Suprapubic skin (tissue), 4 donors: ENCODE data around the gene PSPH. TPM values are rescaled to one million over a fixed set of nuclear protein-coding genes. Genes with fewer than 3 reads are reported as not detected.
A peak's percentile ranks its signal among the peaks of the same experiment; 100 is the strongest.
"Not testable (repeated sequence)": the region's sequence is repeated elsewhere in the genome, so short reads cannot be mapped to it uniquely, and the experiment has no call there.

Experiments
- DNase-seq, 2 donors: peaks; one replicate each; pipeline ENCODE4 v3.0.0-alpha.2; 2019; ENCODE audit warnings: low spot score in 2 of 2
- H3K27ac ChIP-seq: fragments of 200-600 bp; sonication (generic); one replicate; pipeline ENCODE4 v1.5.1; 2019
- H3K27me3 ChIP-seq: fragments of 200-600 bp; sonication (generic); one replicate; pipeline ENCODE4 v1.5.1; 2019
- H3K36me3 ChIP-seq: fragments of 200-600 bp; sonication (generic); one replicate; pipeline ENCODE4 v1.5.1; 2019
- H3K4me1 ChIP-seq: fragments of 200-600 bp; sonication (generic); one replicate; pipeline ENCODE4 v1.5.1; 2019
- H3K4me3 ChIP-seq: fragments of 200-600 bp; sonication (generic); one replicate; pipeline ENCODE4 v1.5.1; 2019; ENCODE audit warnings: mild to moderate bottlenecking
- H3K9me3 ChIP-seq: fragments of 200-600 bp; sonication (generic); one replicate; pipeline ENCODE4 v1.5.1; 2019
- EP300 ChIP-seq: sonication (generic); formaldehyde crosslinking; IDR thresholded peaks from one replicate; pipeline ENCODE4 v1.6.1; 2017; ENCODE audit warnings: antibody characterized with exemption
- POLR2A ChIP-seq, 2 donors: fragments of 450-650 bp; IDR thresholded peaks; one replicate each; pipeline ENCODE4 v1.6.1; 2017; ENCODE audit warnings: antibody characterized with exemption in 2 of 2, mild to moderate bottlenecking in 2 of 2, moderate library complexity in 2 of 2
- POLR2AphosphoS5 ChIP-seq, 3 donors: sonication (generic); formaldehyde crosslinking; IDR thresholded peaks; one replicate each; pipeline ENCODE4 v1.6.1; 2017; ENCODE audit warnings: antibody characterized with exemption in 3 of 3
- WGBS: methylation state at CpG from one replicate; pipeline ENCODE4 v1.1.5; 2018; 5-methylcytosine and 5-hydroxymethylcytosine counted together
- total RNA-seq, 4 donors: library from RNA; depleted of rRNA; stranded (reverse); fragments of >200 nt; gene quantifications; one replicate each; pipeline ENCODE4 v1.1.0, GENCODE V29; 2016
- TF ChIP-seq, protein P1 (sequence below), 2 donors: fragments of 200-600 bp in 1 of 2; fragments of 450-650 bp in 1 of 2; sonication (generic) in 1 of 2; IDR thresholded peaks; one replicate each; pipeline ENCODE4 v1.5.1; 2016 to 2019; ENCODE audit warnings: antibody characterized with exemption in 2 of 2, mild to moderate bottlenecking in 1 of 2, moderate library complexity in 1 of 2

Gene PSPH
- total RNA-seq, 4 donors from 2014 or later, result 4.1 to 19.2 (median 14.1) TPM

DNA sequence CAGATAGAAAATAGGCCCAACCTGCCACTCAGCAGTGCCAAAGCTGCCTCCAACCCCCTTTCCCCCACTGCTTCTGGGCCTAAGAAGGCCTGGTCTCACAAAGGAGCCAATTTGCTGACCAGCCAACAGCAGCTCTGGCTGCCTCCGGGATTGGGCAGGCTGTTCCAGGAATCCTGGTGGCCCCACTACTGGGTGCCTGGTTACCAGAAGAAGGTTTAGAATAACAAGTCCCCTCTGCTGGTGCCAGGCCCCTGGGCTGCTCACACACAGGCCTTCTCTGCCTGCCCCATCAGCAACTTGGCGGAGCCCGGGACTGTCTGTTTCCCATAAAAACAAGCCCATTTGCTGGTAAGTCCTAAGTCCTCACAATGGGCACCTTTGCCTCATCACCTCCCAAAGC is 40.3 kb upstream of the PSPH start:
- no peak for DNase-seq
- H3K4me3 ChIP-seq, result no peak overlapping the region
- WGBS, result 51% methylated on average over 3 of the region's 3 CpGs
- no peaks in the 10 kb centered on the region for H3K27me3 ChIP-seq
- peaks cover 20% of the 10 kb centered on the region for H3K4me1 ChIP-seq
- TF ChIP-seq EP300 (no peak), POLR2AphosphoS5 (IDR thresholded peaks at IDR 0.05) (no peak), POLR2A (IDR thresholded peaks at IDR 0.05) (no peak)
- TF ChIP-seq, protein P1, sequence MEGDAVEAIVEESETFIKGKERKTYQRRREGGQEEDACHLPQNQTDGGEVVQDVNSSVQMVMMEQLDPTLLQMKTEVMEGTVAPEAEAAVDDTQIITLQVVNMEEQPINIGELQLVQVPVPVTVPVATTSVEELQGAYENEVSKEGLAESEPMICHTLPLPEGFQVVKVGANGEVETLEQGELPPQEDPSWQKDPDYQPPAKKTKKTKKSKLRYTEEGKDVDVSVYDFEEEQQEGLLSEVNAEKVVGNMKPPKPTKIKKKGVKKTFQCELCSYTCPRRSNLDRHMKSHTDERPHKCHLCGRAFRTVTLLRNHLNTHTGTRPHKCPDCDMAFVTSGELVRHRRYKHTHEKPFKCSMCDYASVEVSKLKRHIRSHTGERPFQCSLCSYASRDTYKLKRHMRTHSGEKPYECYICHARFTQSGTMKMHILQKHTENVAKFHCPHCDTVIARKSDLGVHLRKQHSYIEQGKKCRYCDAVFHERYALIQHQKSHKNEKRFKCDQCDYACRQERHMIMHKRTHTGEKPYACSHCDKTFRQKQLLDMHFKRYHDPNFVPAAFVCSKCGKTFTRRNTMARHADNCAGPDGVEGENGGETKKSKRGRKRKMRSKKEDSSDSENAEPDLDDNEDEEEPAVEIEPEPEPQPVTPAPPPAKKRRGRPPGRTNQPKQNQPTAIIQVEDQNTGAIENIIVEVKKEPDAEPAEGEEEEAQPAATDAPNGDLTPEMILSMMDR (IDR thresholded peaks at IDR 0.05), result no peak
- peak overlapping the region; percentile 51 for H3K27ac ChIP-seq
- no peaks in the 10 kb centered on the region for H3K9me3 ChIP-seq
- peaks cover 9% of the 10 kb centered on the region for H3K36me3 ChIP-seq

DNA sequence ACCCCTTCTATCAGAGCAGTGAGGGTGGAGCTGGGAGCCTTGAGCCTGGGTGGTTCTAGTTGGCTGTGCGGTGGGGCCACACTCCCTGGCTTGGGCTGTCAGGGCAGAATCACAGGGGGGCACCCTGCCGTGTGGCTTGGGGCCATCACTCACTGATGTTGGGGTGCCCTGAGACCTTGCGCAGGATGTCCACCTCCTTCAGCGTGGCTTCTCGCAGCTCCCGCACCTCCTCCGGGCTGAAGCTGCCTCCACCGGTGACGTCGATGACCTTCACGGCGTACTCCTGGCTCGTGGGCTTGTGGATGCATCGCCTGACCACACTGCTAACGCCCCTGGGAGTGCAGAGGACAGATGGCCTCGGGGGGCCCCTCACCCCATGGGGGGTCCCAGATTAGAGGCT is 36.2 kb upstream of the PSPH start:
- no peaks in the 10 kb centered on the region for H3K27me3 ChIP-seq
- TF ChIP-seq, protein P1 (IDR thresholded peaks at IDR 0.05), result no peak
- TF ChIP-seq EP300 (no peak), POLR2A (IDR thresholded peaks at IDR 0.05) (no peak), POLR2AphosphoS5 (IDR thresholded peaks at IDR 0.05) (no peak)
- H3K27ac ChIP-seq, result no peak overlapping the region
- no peak overlapping the region for H3K4me3 ChIP-seq
- WGBS, result no CpG with 5 or more reads among the region's 16 CpGs
- H3K36me3 ChIP-seq, result peaks cover 28% of the 10 kb centered on the region
- H3K4me1 ChIP-seq, result peaks cover 19% of the 10 kb centered on the region
- no peaks in the 10 kb centered on the region for H3K9me3 ChIP-seq
- DNase-seq, result no peak

DNA sequence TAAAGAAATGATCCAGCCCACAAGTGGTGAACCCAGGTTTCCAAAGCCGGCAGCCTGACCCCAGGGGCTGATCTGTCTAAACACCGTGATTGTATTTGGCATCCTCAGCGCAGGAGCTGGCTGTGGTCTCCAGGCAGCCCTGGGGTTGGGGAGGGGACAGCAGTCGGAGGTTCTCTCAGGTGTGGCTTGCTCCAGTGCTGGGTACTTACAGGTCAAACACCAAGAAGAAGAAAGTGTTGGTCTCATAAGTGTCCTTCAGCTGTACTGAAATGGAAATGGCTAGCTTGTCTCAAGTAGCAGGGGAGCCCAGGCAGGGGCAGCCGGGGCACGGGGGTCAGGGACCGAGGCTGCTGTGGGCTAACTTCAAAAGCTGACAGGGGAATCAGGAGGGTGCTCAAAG is 35.5 kb upstream of the PSPH start:
- Histone ChIP-seq H3K9me3 (no peaks in the 10 kb centered on the region), H3K4me1 (peaks cover 12% of the 10 kb centered on the region), H3K36me3 (peaks cover 34% of the 10 kb centered on the region), H3K27me3 (no peaks in the 10 kb centered on the region), H3K27ac (no peak overlapping the region), H3K4me3 (no peak overlapping the region)
- TF ChIP-seq POLR2AphosphoS5 (IDR thresholded peaks at IDR 0.05) (no peak), POLR2A (IDR thresholded peaks at IDR 0.05) (no peak), EP300 (no peak)
- TF ChIP-seq, protein P1 (IDR thresholded peaks at IDR 0.05), result no peak
- 86% methylated on average over 6 of the region's 7 CpGs for WGBS
- no peak for DNase-seq

DNA sequence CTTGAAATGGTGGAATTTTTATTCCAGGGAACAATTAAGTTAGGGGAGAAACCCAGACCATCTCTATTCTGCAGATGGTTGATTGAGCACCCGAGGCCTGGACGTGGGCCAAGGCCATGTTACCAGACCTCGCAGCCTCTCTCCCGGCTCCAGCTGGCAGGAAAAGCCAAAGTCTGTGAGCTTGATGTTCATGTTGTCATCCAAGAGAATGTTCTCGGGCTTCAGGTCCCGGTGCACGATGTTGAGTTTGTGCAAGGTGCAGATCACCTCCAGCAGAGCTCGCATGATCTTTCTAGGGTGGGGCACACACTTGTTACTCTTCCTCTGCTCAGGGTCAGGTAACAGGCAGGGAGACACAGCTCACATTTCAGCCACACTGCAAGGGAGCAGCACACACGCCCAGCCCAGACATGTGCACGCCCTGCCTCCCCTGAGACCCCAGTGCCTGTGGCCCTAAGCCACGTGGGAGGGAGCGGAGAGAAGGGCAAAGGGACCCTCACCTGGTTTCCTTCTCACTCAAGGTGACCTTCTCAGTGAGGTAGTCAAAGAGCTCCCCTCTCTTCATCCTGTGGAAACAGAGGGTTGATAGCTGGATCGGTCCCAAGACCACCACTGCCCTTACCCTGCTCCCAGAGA is 32.0 kb upstream of the PSPH start:
- WGBS, result 65% methylated on average over 13 of the region's 13 CpGs
- peaks cover 52% of the 10 kb centered on the region for H3K36me3 ChIP-seq
- DNase-seq, result peak in 1 of 2 donors; percentile 82
- no peaks in the 10 kb centered on the region for H3K27me3 ChIP-seq
- TF ChIP-seq POLR2A (IDR thresholded peaks at IDR 0.05) (no peak), EP300 (no peak), POLR2AphosphoS5 (IDR thresholded peaks at IDR 0.05) (no peak)
- TF ChIP-seq, protein P1 (IDR thresholded peaks at IDR 0.05), result no peak
- no peaks in the 10 kb centered on the region for H3K9me3 ChIP-seq
- H3K4me1 ChIP-seq, result peaks cover 26% of the 10 kb centered on the region
- no peak overlapping the region for H3K27ac ChIP-seq
- H3K4me3 ChIP-seq, result no peak overlapping the region

DNA sequence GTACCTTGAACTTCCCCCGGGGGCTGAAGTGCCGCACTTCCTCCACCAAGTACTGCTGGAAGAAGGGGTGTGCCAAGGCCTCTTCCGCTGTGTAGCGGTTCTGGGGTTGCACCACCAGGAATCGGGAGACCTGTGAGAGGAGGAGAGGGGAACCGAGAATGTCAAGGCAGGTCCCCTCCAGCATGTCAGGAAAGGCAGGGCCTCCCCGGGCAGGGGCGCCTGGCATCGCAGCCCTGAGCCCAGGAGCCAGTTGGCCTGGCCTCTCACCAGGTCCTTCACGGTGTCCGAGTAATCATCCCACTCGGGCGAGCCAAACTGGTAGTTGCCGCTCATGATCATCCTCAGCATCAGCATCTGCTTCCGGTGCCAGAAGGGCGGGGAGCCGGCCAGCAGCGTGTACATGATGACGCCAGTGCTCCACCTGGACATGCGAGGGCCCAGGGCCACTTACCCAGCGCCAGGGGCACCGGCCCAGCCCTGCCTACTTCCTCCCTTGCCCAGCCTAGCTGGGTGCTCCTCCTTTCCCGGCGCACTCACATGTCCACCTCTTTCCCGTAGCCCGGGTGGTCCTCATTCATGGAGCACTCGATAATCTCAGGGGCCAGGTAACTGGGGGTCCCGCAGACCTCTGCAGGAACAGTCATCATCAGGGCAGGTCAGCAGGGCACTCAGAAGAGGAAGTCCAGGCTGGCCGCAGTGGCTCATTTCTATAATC is 30.5 kb upstream of the PSPH start:
- TF ChIP-seq, protein P1 (IDR thresholded peaks at IDR 0.05), result no peak
- TF ChIP-seq POLR2A (IDR thresholded peaks at IDR 0.05), result no peak
- TF ChIP-seq EP300, result no peak
- TF ChIP-seq POLR2AphosphoS5 (IDR thresholded peaks at IDR 0.05), result no peak
- H3K4me1 ChIP-seq, result peaks cover 26% of the 10 kb centered on the region
- DNase-seq, result no peak
- H3K4me3 ChIP-seq, result no peak overlapping the region
- H3K27me3 ChIP-seq, result no peaks in the 10 kb centered on the region
- H3K9me3 ChIP-seq, result no peaks in the 10 kb centered on the region
- H3K27ac ChIP-seq, result no peak overlapping the region
- 98% methylated on average over 8 of the region's 29 CpGs for WGBS
- H3K36me3 ChIP-seq, result peaks cover 51% of the 10 kb centered on the region

DNA sequence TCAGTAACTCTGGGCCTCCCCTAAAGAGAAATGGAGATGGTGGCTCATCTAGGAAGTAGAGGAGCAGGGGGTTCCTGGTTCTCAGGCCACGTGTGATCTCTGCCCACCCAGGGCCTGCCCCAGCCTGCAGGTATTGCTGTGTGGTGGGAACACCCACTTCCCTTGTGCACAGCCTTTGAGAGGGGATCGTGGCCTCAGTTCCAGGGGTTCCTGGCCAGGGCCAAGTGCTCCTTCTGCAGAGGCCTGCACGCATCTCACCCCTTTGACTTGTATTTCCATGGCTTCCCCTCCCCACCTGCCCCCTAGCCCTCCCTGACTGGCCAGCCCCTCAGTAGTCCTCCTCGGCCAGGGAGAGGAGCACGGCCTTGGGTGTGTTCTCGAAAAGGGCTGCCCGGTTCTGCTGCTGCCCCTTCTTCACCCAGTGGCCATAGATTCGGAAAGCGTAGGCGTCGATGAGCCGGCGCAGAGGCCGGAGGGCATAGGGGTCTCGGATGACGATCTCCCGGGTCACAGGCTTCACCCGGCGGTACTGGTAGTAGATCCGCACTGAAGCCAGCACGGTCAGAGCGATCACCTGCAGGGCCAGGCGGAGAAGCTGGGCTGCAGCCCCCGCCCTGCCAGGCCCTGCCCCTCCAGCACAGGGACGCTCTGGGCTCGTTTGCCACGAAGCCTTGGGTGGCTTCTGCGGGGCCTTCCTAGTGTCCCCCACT is 29.6 kb upstream of the PSPH start:
- not testable (repeated sequence) for DNase-seq
- WGBS, result 94% methylated on average over 27 of the region's 28 CpGs

More for the DNA sequence above, 29.6 kb upstream of the PSPH start:
- H3K27me3 ChIP-seq, H3K9me3 ChIP-seq, H3K4me3 ChIP-seq: not testable (repeated sequence)
- H3K36me3 ChIP-seq, result peaks cover 53% of the 10 kb centered on the region
- H3K4me1 ChIP-seq, result peaks cover 26% of the 10 kb centered on the region
- peak overlapping the region; percentile 40 for H3K27ac ChIP-seq
